Germinal center (tissue), 1 donor: Measurements from ENCODE around the gene ALDH2.
"Not testable (repeated sequence)": the region's sequence is repeated elsewhere in the genome, so short reads cannot be mapped to it uniquely, and the experiment has no call there.

Experiments
- DNase-seq: peaks from one replicate; pipeline ENCODE4 v3.0.0; 2012; ENCODE audit warnings: mixed read lengths, low spot score

The ALDH2 gene

GRCh38 chr12:111766608-111767361 lies at the start of gene ALDH2:
ALDH2 (plus strand) TSS chr12:111766933; CDS start chr12:111766983, 50 bp downstream.
- peak; percentile 84 for DNase-seq

- not testable (repeated sequence) for DNase-seq
These were observed 47.4 kb upstream of the ALDH2 start for GRCh38 chr12:111719316-111719715.

DNA sequence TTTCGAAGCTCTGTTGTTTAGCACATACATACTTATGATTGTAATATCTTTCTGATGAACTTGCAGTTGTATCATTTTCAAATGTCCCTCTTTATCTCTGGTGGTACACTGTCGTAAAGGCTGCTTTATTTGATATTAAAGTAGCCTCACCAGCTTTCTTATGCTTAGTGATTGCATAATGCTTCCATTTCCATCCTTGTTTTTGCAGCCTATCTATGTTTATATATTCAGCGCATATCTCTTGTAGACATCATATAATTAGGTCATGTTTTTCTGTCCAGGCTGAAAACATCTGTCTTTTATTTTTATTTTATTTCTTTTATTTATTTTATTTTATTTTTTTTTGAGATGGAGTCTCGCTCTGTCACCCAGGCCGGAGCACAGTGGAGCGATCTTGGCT lies 46.3 kb upstream of the ALDH2 start:
- no peak for DNase-seq

GRCh38 chr12:111723646-111724360 lies 42.9 kb upstream of the ALDH2 start:
- DNase-seq = not testable (repeated sequence)

DNA sequence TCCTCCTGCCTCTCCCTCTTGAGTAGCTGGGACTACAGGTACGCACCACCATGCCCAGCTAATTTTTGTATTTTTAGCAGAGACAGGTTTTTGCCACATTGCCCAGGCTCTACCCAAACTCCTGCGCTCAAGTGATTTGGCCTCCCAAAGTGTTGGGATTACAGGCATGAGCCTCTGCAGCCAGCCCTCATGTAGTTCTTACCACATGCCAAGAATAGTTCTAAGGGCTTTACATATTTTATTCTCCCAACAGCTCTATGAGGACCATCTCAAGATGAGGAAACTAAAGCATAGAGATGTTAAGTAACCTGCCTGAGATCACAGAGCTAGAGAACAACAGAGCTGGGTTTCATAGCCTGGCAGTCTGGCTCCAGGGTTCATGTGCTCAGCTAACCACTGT lies 37.9 kb upstream of the ALDH2 start:
- no peak for DNase-seq

- DNase-seq = peak; percentile 62
These were observed 36.3 kb upstream of the ALDH2 start for GRCh38 chr12:111730420-111730819.

DNA sequence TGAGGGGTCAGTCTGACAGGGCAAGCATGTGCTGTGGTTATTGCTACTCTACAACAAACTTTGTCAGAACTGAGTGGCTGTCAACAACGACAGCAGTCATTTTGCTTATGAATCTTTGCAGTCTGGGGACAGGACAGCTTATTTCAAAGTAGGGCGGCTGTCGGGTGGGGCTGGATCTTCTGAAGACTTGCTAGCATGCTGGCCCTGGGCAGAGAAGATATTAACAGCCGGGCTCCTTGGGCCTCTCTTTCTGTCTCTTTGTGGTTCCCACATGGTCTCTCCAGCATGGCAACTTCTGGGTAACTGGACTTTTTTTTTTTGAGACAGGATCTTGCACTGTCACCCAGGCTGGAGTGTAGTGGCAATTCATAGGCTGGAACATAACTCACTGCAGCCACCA lies 33.9 kb upstream of the ALDH2 start:
- DNase-seq = no peak

- DNase-seq = no peak
These were observed 33.3 kb upstream of the ALDH2 start for GRCh38 chr12:111733340-111733915.

DNA sequence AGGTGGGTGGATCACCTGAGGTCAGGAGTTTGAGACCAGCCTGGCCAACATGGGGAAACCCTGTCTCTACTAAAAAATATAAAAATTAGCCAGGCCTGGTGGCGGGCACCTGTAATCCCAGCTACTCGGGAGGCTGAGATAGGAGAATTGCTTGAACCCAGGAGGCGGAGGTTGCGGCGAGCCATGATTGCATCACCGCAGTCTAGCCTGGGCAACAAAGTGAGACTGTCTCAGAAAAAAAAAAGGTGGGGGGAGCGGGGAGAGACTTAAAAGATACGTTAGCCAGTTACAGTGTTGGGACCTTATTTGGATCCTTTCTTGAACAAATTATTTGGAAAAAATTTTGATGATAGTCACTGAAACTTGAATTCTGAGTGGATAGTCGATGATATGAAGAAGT lies 27.2 kb upstream of the ALDH2 start:
- DNase-seq = not testable (repeated sequence)

- no peak for DNase-seq
These were observed 25.4 kb upstream of the ALDH2 start for GRCh38 chr12:111741235-111741812.

DNA sequence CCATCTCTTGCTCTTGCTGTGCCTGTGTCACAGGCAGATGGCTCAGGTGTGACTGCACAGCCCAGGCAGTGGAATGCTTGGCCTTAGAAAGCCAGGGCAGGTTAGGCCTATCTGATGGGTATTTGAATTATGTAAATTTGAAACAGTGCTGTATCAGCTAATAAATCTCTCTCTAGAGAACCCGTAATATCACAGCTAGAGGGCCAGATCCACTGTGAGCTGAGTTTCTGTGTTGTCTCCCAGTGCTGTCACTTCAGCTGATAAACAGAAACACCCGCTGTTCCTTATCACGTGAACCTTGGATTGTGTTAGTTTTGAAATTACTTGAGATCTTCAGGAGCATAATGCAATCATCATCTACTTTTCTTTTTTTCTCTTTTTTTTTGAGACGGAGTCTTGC lies 21.5 kb upstream of the ALDH2 start:
- no peak for DNase-seq

- DNase-seq = no peak
These were observed 19.4 kb upstream of the ALDH2 start for GRCh38 chr12:111747333-111747732.

DNA sequence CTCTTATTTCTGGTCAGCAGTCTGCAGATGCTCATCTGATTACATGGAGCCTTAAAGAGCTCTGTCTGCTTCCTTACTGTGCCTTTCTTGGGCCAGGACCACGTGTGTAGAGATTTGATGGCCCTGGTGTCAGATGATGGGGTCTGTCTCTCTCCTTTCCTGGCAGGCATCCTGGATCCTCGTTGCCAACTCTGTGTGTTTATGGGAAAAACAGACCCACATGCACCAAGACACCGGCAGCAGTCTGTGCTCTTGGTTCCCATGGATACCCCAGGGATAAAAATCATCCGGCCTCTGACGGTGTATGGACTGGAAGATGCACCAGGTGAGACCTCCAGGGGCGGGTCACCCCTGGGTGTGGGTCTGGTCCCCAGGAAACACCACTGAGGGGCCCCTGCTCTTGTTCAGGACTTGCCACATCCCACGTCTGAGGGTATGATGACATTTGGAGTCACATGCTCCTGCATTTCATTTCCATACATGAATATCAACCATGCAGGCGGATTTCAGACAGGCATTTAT lies 18.5 kb upstream of the ALDH2 start:
- DNase-seq = no peak

- no peak for DNase-seq
These were observed 17.9 kb upstream of the ALDH2 start for GRCh38 chr12:111748867-111749266.

DNA sequence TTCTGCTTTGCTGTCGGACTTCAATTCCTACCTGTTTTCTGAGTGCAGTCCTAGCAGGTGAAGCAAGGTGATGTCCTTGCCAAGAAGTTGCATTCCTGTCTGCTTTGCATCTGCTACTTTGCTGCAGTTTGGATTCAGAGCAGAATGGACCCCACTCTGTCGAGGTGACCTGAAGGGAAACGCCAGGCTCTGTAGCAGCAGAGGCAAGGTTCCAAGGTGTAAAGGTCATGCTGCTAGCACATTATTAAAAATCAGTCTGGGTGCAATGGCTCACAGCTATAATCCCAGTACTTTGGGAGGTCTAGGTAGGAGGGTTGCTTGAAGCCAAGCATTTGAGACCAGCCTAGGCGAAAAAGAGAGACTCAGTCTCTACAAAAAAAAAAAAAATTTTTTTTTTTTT lies 17.3 kb upstream of the ALDH2 start:
- no peak for DNase-seq

GRCh38 chr12:111753144-111753881 lies 13.4 kb upstream of the ALDH2 start:
- DNase-seq = no peak

DNA sequence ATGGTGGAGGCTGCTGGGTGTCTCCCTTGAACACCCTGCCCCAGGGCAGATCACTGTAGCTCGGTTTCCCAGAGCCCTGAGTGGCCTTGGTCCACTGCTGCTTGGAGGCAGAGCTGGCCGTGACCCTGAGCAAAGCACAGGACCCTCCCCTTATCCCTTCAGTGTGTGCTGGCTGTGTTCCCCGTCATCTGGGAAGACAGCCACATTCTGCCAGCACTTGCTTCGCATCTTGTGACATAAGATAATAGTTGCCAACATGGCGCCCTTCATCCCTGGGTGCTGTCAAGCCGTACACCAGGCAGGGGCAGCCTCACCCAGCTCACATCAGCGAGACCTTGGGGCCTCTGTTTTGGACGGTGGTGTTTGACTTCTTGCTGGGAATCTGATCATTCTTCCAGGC lies 12.1 kb upstream of the ALDH2 start:
- no peak for DNase-seq

- DNase-seq = no peak
These were observed 10.5 kb upstream of the ALDH2 start for GRCh38 chr12:111756196-111756595.

DNA sequence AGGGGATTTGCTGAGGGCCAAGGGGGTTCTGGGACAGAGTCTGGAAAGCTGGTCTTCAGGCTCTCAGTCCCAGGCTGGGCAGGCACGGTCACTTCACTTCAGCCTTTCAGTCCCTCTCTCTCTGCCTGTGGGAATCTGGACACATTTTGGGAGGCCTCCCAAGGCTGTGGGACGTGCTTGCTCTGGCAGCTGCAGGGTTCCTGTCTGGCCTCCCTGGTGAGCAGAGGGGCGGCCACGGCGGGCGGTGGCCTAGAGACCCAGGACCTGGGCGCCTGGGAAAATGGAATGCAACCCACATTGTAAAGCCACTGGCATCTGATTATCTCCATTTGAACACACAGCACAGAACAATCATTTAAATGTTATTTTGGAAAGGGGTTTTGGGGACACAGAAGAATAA lies 10.1 kb upstream of the ALDH2 start:
- no peak for DNase-seq

DNA sequence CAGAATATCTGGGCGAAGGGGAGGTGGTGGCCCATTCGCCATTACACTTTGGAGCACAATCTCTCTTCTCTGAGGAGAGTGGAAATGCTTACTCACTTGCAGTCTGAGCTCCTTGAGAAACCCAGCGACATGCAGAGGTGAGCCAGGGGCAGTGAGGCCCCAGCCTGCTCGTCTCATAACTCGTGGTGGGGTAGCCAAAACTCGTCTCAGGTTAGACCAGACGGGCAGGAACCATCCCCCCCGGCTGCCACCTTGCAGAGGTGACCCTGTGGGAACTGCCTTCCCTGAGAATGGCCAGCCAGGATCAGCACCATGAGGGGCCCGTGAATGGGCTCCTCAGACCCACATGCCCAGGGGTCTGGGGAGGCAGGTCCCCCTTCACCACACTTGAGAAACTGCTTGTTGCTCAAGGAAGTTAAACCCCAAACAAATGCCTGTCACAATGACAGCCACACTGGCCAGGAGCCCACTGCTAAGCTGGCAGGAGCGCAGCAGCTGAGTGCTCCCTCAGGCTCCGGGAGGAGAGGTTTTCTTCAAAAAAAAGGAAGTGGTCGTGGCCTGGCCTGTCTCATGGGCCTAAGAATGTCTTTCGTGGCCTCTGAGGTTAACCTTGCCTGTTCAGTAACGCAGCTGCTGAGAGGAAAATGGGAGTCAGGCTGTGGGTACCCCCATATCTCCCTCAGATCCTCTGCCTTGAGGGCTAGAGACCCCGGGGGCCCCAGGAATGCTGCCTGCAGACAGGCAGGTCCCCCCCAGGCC lies 9.2 kb upstream of the ALDH2 start:
- DNase-seq = peak; percentile 66

- no peak for DNase-seq
These were observed 8.6 kb upstream of the ALDH2 start for GRCh38 chr12:111758120-111758561.
